A549 treated with Mapracorat at 1 μM for 4 hours (cell line): ENCODE data around the gene HOXA6. TPM values are rescaled to one million over a fixed set of nuclear protein-coding genes. Genes with fewer than 3 reads are reported as not detected.

Experiments
- total RNA-seq: library from RNA; stranded (reverse); fragments of 200-300 nt; extraction: Qiagen RNA extraction; gene quantifications from 5 replicates; pipeline ENCODE4 v1.2.3, GENCODE V29; 2022

The HOXA6 gene
- total RNA-seq: 0.74 to 1.8 TPM (median 1.6 TPM) in 5 replicates

DNA sequence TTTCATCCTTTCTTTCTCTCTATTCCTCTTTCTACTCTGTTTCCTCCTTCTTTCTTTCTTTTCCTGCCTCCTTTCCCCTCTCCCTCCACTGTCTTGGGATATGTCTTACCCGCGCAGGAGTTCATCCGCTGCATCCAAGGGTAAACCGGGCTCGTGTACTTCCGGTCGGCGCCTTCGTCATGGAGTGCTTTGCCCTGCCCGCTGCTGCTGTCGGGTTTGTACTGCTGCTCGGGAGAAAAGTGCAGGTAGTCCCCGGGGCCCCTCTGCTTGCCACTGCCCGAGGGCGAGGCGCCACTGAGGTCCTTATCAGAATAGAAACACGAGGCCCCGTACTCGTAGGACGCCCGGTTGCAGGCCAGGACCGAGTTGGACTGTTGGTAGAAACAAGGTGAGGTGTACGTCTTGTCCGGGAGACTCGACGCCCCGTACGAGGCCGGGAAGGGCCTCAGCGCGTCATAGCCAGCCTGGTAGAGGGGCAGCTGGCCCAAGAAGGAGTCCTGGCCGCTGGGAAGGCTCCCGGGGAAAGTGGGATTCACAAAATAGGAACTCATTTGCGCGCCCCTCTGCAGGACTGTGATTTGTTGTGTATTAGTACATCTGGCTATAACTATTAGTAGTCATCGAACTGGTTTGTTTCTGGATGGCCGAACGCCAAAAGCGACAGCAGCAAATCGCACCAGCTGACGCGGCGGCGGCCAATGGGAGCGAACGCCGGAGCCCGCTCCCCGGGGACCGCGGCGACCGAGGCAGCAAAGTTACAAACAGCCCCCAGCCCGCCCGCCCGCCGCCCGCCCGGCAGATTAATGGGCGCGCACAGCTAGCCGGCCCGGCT is at the start of gene HOXA6:
Gene HOXA6 (minus strand): TSS at position 576 of the 832 bp plus-strand sequence. CDS start 25 bp downstream, at position 551.

GRCh38 chr7:27185013-27185853 is 37.7 kb upstream of the HOXA6 start, which contains the start of gene HOXA11:
TSS of gene HOXA11 (minus strand) at chr7:27185232. CDS start at chr7:27185144, 88 bp downstream.

GRCh38 chr7:27173956-27174873 is 26.6 kb upstream of the HOXA6 start, which contains the start of gene HOXA10:
TSS of gene HOXA10 (minus strand) at chr7:27174320. CDS start at chr7:27174306, 14 bp downstream.

DNA sequence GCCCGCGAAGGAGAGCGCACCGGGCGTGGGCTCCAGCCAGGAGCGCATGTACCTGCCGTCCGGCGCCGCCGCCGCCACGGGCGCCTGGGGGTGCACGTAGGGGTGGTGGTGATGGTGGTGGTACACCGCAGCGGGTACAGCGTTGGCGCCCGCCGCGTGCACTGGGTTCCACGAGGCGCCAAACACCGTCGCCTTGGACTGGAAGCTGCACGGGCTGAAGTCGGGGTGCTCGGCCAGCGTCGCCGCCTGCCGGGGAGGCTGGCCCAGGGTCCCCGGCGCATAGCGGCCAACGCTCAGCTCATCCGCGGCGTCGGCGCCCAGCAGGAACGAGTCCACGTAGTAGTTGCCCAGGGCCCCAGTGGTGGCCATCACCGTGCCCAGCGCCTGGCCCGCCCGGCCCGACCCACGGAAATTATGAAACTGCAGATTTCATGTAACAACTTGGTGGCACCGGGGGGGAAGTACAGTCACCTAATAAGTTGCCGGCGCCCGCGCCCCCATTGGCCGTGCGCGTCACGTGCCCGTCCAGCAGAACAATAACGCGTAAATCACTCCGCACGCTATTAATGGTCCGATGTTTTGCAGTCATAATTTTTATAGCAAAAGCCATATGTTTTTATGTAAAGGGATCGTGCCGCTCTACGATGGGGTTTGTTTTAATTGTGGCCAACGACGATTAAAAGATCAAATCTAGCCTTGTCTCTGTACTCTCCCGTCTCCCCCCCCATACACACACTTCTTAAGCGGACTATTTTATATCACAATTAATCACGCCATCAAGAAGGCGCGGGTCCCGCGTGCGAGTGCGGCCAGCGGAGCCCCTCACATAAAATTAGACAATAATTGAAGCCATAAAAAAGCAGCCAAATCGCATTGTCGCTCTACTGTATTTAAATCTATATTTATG is 17.8 kb upstream of the HOXA6 start, which contains the start of gene HOXA9:
Gene HOXA9 (minus strand): TSS at position 449 of the 907 bp plus-strand sequence. CDS start 80 bp downstream, at position 369.

DNA sequence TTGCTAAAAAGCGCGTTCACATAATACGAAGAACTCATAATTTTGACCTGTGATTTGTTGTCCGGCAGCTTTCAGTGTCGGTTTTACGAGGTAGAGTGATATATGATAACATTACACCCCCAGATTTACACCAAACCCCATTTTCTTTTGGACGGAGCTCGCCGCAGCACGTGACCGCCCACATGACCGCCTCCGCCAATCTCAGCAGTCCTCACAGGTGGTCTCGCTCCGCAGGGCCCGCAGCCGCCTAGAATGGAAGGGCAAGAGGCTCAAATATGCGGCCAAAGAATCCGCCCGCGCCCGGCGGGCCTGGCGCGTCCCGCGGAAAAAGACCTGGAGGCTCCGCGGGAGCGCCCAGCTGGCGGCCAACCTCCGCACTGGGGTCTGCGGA is 8.9 kb upstream of the HOXA6 start, which contains the start of gene HOXA7:
Gene HOXA7 (minus strand): TSS at position 168 of the 391 bp plus-strand sequence. CDS start 130 bp downstream, at position 38.

DNA sequence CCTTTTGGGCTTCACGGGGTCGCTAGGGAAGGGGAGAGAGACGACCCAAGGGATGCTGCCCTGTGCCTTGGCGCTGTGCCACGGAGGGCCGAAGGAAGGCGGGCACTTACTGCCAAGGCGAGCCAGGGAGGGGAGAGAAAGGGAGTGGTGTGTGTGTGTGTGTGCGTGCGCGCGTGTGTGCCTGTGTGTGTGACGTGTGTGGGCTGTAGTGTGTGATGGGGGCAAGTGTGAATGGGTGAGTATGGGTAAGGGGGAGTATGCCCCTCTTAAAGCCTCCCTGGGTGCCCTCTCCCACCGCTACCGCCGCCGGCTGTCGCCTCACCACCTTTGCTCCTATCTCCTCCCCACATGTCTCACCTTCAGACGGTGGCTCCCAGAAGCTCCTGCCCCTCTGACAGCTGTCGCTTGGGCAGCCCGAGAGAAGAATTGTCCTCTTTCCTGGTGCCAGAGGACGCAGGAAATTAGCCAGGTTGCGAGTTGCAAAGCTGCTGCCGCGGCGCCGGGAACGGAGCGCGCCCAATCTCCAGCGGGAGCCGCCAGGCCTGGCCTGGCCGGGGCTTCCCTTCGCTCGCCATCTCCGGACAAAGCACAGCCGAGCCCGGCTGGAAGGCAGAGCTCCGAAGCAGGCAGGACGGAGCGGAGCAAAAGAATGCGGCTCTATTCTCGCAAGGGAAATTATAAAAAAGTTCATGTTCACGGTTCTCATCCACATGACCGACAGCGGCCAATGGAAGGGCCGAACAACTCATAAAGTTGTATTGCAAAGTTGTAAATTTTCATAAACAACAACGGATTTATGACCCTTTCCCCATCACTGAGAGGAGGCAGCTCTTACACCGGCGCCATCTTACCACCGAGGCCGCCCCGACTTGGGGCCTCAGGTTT is 4.6 kb upstream of the HOXA6 start, which contains the start of gene HOXA3:
Gene HOXA3 (minus strand): TSS at position 653 of the 885 bp plus-strand sequence. CDS start 41,943 bp downstream, outside the sequence.

DNA sequence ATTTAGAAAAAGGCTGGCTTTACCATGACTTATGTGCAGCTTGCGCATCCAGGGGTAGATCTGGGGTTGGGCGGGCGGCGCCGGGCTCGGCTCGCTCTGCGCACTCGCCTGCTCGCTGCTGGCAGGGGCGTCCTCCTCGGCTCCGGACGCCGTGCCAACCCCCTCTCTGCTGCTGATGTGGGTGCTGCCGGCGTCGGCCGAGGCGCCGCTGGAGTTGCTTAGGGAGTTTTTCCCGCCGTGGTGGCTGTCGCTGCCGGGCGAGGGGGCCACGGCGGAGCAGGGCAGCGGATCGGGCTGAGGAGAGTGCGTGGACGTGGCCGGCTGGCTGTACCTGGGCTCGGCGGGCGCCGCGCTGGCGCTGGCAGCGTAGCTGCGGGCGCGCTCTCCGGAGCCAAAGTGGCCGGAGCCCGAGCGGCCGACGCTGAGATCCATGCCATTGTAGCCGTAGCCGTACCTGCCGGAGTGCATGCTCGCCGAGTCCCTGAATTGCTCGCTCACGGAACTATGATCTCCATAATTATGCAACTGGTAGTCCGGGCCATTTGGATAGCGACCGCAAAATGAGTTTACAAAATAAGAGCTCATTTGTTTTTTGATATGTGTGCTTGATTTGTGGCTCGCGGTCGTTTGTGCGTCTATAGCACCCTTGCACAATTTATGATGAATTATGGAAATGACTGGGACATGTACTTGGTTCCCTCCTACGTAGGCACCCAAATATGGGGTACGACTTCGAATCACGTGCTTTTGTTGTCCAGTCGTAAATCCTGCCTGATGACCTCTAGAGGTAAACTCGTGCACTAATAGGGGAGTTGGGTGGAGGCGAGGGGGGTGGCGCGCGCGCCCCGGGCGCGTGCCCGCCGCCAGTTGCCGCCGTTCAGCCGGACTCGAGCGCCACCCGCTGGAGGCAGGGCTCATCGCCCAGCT is 4.3 kb downstream of the HOXA6 start, which contains the start of gene HOXA5:
Gene HOXA5 (minus strand): TSS at position 659 of the 927 bp plus-strand sequence. CDS start 74 bp downstream, at position 585.

GRCh38 chr7:27130540-27131389 is 16.8 kb downstream of the HOXA6 start, which contains the start of gene HOXA4:
TSS of gene HOXA4 (minus strand) at chr7:27130757. CDS start at chr7:27130733, 24 bp downstream.

GRCh38 chr7:27102581-27103442 is 44.8 kb downstream of the HOXA6 start, which contains the start of gene HOXA2:
TSS of gene HOXA2 (minus strand) at chr7:27102683. CDS start at chr7:27102500, 183 bp downstream.

DNA sequence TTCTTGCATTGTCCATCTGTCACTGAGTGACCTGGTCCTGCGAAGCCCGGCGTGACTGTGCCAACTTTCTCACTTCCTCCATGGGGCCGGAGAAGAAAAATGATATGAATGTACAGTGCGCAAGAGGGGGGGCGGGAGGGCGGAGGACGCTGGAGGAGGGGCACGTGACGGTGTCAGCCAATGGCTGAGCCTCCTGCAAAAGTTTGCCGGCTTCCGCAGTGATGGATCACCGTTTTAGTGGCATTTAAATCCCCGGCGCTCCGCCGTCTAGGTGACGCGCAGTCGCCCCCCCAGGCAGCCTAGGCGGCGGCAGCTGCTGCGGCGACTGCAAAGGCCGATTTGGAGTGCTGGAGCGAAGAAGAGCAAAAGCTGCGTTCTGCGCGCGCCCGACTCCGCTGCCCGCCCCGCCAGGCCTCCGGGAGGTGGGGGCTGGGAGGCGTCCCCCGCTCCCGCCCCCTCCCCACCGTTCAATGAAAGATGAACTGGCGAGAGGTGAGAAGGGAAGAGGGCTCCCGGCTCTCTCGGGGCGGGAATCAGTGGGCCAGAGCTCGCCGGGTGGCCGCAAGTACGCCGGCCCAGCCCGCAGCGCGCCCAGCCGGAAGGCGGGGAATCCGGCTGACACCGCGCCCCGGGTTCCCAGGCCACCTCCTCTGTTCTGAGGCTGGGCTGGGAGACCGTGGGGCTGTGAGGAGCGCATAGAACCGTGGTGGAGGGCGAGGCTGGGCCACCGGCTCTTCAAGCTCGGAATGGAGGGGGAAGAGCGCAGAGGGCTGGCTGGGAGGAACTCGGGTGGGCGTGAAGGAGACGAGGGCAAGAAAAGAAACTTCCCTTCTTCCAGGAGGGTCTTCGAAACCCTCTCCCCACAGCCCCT is 51.4 kb downstream of the HOXA6 start, which contains the start of gene HOXA1:
Gene HOXA1 (minus strand): TSS at position 104 of the 871 bp plus-strand sequence. CDS start 88 bp downstream, at position 16.

